GM19351 (cell line): ENCODE results near the gene UGGT2.
"Not testable (repeated sequence)": the region's sequence is repeated elsewhere in the genome, so short reads cannot be mapped to it uniquely, and the experiment has no call there.

Experiments
- ATAC-seq: cut with Tn5 transposase; IDR thresholded peaks from one replicate; pipeline ENCODE4 v1.9.1; 2021; ENCODE audit warnings: mild to moderate bottlenecking, moderate library complexity; ENCODE audit not compliant: unreplicated experiment

Gene UGGT2

GRCh38 chr13:95809429-95809828, 243.8 kb downstream of the UGGT2 start:
- ATAC-seq = no peak

DNA sequence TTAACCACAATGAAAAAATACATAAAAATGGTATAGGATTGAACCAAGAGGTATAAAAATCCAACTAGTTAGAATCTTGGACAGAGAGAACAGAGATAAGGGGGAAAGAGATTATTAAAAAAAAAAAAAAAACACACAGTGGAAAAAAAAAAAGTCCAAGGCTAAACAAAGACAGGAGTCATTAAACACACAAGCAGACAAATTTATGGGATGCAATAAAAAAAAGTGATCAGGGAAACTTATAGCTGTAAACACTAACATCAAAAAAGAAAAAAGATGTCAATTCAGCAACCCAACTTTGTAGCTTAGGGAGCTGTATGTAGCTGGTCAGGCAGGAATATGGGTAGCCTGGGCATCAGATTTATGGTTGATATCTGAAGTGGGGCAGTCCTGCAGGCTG, 247.3 kb downstream of the UGGT2 start:
- ATAC-seq = no peak

DNA sequence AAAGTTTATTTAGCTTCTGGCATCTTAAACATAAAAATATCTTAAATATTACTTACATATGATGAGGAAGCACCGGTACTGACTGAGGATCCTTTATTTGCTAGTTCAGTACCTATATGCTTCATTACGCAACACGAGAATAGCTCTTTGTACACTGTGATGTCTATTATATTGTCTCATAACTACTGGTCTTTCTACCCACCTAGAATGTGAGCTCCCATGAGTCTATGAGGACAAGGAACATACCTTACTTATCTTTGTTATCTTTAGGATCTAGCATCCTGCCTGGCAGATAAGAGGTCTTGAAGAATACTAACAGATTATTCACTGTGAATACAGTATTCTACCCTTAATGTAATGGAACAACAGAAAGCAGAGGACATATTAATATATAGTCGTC, 251.4 kb downstream of the UGGT2 start:
- ATAC-seq = no peak

DNA sequence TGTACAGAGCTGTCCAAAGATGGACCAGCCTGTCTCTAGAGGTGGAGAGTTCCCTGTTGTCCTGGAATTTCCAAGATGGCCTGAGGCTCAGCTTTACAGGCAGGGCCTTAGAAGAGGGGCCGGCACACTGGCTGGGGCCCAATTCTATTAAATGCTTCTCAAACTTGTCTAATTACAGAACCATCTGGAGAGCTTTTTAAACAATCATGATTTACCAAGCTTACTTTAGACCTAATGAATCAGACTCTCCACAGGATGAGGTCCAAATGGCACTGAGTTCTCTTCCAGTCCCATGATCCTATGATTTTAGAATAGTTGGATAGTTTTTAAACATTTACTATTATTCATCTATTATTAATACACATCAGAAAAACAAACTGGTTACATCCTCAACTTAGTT, 252.8 kb downstream of the UGGT2 start:
- no peak for ATAC-seq

DNA sequence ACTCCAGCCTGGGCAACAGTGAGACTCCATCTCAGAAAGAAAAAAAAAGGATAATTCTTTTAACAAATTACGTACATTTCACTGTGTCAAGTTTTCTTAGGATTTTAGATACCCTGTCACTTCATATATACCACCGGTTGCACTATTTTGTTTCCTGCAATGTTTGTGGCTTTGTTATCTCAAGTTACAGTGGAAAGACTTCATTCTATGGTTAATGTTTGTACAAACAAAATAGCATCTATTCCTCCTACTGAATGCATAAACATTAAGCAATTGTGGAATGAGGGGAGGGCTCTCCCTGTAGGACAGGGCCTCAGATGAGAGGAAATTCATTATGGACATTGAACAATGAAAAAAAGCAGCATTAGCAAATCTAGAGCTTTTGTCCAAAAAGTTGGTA, 256.2 kb downstream of the UGGT2 start:
- no peak for ATAC-seq

DNA sequence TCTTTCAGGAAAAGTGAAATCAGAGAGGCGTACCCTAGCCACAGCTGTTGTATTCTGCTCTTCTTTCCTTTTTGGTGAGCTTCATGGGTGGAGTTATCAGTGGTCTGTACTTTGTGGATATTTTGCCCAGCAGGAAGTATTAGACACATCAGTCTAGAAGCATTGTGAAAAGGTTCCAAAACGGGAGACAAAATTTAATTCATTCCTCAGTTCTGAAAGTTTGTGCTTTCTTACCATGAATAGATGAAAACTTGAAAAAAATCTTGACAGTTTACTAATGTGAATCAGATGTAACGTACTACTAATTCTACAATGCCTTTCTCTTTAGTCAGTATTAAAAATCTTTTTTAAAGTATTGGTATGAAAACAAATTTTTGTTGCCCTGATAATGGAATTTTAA, 259.4 kb downstream of the UGGT2 start:
- no peak for ATAC-seq

GRCh38 chr13:95793018-95793555, 260.1 kb downstream of the UGGT2 start:
- ATAC-seq = no peak

DNA sequence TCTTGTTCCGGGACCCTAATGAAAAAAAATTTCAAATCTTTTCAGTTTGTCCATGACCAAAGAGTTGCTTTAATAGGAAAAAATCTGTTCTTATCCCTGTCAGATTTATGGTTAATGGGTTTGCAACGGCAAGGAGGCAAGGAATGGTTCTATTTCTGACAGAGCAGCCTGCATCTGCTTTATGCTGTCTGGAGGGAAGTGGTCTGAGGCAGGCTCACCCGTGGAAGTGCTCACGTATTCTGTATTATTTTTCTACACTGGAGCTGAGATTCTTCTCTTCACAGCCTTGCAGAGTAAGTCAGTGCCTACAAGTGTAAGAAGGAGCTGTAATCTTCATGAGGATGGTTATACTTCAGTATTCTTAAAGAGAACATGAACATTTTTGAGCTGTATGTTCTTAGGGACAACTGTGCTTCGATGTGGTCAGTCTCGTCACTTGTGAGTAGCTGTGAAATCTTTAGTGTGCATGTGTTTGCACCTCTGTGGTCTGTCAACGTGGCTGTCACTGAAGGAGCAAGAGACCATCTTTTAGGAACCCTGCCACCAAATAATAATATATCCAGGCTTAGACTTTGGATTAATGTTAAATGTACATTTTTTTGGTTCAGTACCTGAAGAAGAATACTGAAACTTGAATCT, 262.0 kb downstream of the UGGT2 start:
- ATAC-seq = no peak

DNA sequence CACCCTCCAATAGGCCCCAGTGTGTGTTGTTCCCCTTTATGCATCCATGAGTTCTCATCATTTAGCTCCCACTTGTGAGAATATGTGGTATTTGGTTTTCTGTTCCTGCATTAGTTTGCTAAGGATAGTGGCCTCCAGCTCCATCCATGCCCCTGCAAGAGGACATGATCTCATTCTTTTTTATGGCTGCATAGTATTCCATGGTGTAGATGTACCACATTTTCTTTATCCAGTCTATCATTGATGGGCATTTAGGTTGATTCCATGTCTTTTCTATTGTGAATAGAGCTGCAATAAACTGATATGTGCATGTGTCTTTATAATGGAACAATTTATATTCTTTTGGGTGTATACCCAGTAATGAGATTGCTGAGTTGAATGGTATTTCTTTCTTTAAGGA, 263.9 kb downstream of the UGGT2 start:
- ATAC-seq = not testable (repeated sequence)

- no peak for ATAC-seq
These were observed 265.1 kb downstream of the UGGT2 start for GRCh38 chr13:95788100-95788463.

- ATAC-seq = no peak
These were observed 265.7 kb downstream of the UGGT2 start for GRCh38 chr13:95787356-95788099.

DNA sequence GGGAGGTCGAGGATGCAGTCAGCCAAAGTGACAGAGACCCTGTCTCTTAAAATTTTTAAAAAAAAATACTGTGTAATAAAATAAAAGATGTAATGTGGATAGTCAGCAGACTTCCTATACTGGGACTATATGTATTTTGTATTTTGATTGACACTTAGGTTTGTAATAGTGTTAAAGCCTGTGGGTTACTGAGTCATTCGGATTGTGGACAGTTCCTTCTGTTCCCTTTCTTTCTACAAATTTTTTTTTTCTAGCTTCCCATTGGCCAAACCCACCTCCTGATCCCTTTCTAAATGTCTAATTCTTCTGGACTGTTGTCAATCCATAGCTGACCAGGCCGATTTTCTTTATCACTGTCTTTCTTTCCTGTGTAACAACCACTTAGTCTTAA, 268.3 kb downstream of the UGGT2 start:
- ATAC-seq = no peak

DNA sequence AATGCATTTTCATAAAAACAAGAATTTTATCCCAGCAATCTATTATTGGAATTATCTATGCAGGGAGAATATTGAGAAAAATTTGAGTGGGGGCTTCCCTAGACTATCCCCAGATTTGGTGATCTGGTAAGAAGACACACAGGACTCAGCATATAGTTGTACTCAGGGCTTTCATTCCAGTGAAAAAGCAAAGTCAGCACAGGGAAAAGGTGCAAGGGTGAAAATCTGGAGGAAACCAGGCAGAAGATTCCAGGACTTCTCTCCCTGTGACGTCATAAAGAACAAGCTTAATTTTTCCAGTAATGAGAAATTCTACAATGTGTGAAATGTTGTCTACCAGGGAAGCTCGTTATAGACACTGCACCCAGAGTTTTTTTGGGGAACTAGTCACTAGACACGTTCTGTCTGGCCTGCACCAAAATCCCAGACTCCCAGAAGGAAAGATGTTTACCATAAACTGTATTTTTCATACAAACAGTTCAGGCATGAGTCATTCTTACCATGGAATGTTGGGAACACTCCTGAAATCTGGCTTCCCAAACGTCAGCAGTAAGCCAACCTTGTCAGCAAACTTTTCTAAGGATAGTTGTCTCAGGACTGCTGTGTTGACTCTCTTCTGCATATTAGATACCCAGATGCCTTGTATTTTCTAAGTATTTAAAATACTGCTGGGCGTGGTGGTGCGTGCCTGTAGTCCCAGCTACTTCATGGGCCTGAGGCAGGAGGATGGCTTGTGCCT, 268.9 kb downstream of the UGGT2 start:
- ATAC-seq = no peak

- no peak for ATAC-seq
These were observed 269.5 kb downstream of the UGGT2 start for GRCh38 chr13:95783747-95784146.

- ATAC-seq = not testable (repeated sequence)
These were observed 271.3 kb downstream of the UGGT2 start for GRCh38 chr13:95781940-95782339.

DNA sequence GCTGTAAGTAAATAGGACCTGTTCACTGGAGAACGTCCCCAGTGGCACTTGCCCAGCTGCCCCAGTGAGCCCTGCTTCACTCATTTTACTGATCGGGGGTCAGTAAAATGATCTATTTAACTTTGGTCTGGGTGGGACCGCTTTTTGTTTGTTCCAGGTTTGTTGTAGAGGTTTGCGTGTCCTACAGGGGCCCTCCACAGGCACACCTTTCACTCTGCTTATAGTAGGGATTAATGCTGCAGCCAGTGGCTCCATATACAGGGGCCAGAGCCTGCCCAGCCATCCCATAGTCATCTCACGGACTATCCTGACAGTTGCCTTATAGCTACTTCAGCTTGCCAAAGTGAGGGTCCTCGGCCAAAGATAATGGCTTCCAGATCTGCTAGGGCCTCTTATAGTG, 272.2 kb downstream of the UGGT2 start:
- no peak for ATAC-seq

- ATAC-seq = no peak
These were observed 273.7 kb downstream of the UGGT2 start for GRCh38 chr13:95779522-95779921.

- ATAC-seq = no peak
These were observed 281.3 kb downstream of the UGGT2 start for GRCh38 chr13:95771905-95772304.

DNA sequence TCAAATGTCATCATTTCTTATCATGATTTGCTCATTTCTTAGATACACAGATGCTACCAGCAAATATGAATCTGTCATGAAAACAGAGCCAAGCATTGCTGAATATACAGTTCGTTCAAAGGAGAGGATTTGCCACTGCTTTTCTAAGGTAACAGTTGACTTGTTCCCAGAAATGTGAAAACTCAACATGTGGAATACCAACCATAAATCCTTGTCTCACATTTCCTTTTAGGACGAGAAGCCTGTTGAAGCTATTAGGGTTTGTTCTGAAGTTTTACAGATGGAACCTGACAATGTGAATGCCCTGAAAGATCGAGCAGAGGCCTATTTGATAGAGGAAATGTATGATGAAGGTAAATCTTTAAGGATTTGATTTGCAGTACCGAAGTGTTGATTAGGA, 289.6 kb downstream of the UGGT2 start:
- no peak for ATAC-seq

- not testable (repeated sequence) for ATAC-seq
These were observed 290.6 kb downstream of the UGGT2 start for GRCh38 chr13:95762626-95763025.

DNA sequence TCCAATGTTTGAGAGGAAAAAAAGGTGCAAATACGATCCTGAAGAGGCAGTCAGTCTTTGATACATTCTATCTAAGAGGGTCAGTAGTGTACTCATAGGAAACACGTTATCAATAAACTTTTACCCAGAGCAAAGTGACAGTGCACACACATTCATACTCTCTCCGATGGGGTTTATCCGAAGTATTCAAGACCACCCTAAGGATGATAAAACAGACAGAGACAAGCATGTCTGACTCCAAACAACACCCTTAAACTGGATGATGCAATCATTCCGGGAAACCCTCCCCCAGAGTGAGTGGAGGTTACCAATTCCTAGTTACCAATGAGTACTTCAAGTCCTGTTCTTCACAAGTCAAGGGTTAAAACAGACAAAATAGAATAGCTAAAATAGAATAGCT, 297.1 kb downstream of the UGGT2 start:
- ATAC-seq = no peak

DNA sequence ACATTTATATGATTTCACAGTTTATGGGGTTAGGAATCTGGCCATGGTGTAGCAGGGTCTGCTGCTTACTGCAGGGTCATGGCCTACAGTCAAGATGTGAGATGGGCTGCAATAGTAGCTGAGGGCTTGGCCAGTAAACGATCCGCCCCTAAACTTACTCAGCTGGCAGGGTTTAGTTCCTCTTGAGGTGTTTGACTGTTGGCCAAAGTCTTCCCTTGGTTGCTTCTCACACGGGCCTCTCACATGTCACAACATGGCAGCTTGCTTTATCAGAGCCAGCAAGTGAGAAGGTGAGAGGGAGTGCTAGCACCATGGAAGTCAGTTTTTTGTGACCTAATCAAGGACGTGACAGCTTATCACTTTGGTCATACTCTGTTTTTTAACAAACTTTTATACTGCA, 299.1 kb downstream of the UGGT2 start:
- no peak for ATAC-seq
